K562 (cell line): ENCODE measurements around the gene YAF2.

Source experiments
- CTCF ChIP-seq, 3 experiments: IDR thresholded peaks in 2 of 3; conservative IDR thresholded peaks in 1 of 3; 2 replicates each; pipeline ENCODE4 v1.5.1; 2011 to 2012; ENCODE audit warnings: low read length in 3 of 3, mild to moderate bottlenecking in 3 of 3, control low read depth in 2 of 3, improper control_type of control experiment in 1 of 3, inconsistent platforms in 1 of 3, low read depth in 1 of 3, mixed read lengths in 1 of 3, moderate library complexity in 1 of 3; ENCODE audit not compliant: insufficient read depth in 2 of 3
- EP300 ChIP-seq: IDR thresholded peaks from 2 replicates; pipeline ENCODE4 v1.6.1; 2012; ENCODE audit warnings: low read length, improper control_type of control experiment
- FOSL1 ChIP-seq: fragments of 200-800 bp; sonication (Bioruptor generic); conservative IDR thresholded peaks from 2 replicates; pipeline ENCODE4 v1.6.1; 2016; ENCODE audit warnings: missing genetic modification characterization, missing compliant biosample characterization
- ZNF232 ChIP-seq: sonication (generic); formaldehyde crosslinking; IDR thresholded peaks from 2 replicates; pipeline ENCODE4 v1.8.0; 2022; ENCODE audit warnings: mild to moderate bottlenecking, missing genetic modification reagents

- TF ChIP-seq ZNF232 (CRISPR knock-in tag), result no peak
- TF ChIP-seq FOSL1 (tag), result no peak
- TF ChIP-seq EP300, result no peak
- no peak for TF ChIP-seq CTCF (IDR thresholded peaks at IDR 0.05 in 2 of 3, conservative IDR thresholded peaks at IDR 0.05 in 1 of 3; ENCODE audit: insufficient read depth in 2 of 3, low read depth in 1 of 3, low read length in 3 of 3)
Observed at GRCh38 chr12:42178101-42178500, 59.9 kb downstream of the YAF2 start.
